ENCODE data around the gene EVA1C. TPM values are rescaled to one million over a fixed set of nuclear protein-coding genes. Genes with fewer than 3 reads are reported as not detected.

Gene EVA1C
- total and polyA plus RNA-seq, 10 of the 15 experiments (the other 5 are each of a cell fraction or from before 2014, with no cell fraction given), result 0.13 to 0.56 (median 0.34) TPM; not detected in 7

DNA sequence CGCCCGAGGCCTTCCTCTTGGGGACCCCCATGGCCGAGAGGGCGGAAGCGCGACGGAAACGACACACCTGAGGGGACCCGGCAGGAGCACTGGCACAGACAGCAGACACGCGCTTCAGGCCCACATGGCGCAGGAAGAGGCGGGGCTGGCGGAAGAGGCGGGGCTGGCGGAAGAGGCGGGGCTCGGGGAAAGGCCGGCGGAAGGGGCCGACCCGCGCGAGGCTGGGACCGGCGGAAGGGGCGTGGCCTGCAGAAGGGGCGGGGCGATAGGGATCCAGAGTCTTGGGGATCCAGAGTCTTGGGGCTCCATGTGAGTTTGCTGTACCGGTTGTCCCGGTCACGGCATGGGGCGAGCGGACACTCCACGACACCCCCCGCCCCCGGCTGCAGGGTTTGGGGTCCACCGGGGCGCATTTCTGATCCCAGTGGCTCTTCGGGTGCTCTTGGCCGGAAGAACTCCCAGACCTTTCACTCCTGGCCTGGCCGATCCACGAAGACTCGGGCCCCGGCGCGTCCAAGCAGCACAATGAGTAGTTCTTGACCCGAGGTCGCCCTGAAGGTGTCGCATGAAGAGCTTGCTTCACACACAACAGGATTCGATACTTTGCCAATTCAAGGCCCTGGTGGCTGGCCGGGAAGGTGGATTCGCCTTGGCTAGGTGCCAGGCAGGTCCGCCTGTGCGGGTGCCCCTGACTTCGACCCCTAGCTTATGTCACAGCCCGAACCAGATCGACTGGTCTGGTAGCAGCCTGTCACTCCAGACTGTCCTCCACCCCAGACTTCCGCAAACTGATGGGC is 19.4 kb upstream of the EVA1C start, which contains the start of gene URB1 (continued):
- no peak for TF ChIP-seq MYB (IDR thresholded peaks at IDR 0.05; ENCODE audit: borderline replicate concordance, low read depth, low read length)
- TF ChIP-seq POLR2AphosphoS5 (IDR thresholded peaks at IDR 0.05; ENCODE audit: low read length), result peak; percentile 69
- TF ChIP-seq NFYB (IDR thresholded peaks at IDR 0.05; ENCODE audit: insufficient read depth, low read depth, low read length), result no peak
- TF ChIP-seq POLR2AphosphoS2 (IDR thresholded peaks at IDR 0.05; ENCODE audit: low read depth, low read length), result 0 out of 2 replicates have a peak, but pooled peaks have one; percentile 40
- 0 out of 3 replicates have a peak, but pooled peaks of 1 of the 2 experiments have one; percentile 11 for TF ChIP-seq EGR1 (IDR thresholded peaks at IDR 0.05; ENCODE audit: borderline replicate concordance in 1 of 2, low read depth in 2 of 2, low read length in 2 of 2)
- TF ChIP-seq LARP7 (IDR thresholded peaks at IDR 0.05), result 0 out of 2 replicates have a peak, but pooled peaks have one; percentile 14
- peak; percentile 66; the same call in 1 of the 2 replicates for TF ChIP-seq SPI1 (IDR thresholded peaks at IDR 0.05; ENCODE audit: borderline replicate concordance, insufficient read depth, low read depth, low read length)
- no peak for TF ChIP-seq FOXM1 (IDR thresholded peaks at IDR 0.05; ENCODE audit: low read depth, low read length)
- TF ChIP-seq ATF7 (IDR thresholded peaks at IDR 0.05; ENCODE audit: low read depth), result no peak
- TF ChIP-seq WRNIP1 (IDR thresholded peaks at IDR 0.05; ENCODE audit: borderline replicate concordance, low read depth, low read length), result no peak
- TF ChIP-seq, protein P1, sequence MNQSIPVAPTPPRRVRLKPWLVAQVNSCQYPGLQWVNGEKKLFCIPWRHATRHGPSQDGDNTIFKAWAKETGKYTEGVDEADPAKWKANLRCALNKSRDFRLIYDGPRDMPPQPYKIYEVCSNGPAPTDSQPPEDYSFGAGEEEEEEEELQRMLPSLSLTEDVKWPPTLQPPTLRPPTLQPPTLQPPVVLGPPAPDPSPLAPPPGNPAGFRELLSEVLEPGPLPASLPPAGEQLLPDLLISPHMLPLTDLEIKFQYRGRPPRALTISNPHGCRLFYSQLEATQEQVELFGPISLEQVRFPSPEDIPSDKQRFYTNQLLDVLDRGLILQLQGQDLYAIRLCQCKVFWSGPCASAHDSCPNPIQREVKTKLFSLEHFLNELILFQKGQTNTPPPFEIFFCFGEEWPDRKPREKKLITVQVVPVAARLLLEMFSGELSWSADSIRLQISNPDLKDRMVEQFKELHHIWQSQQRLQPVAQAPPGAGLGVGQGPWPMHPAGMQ (IDR thresholded peaks at IDR 0.05; ENCODE audit: borderline replicate concordance), result no peak
- no peak for TF ChIP-seq MEF2A (IDR thresholded peaks at IDR 0.05; ENCODE audit: insufficient read depth, low read depth, low read length)
- TF ChIP-seq DPF2 (IDR thresholded peaks at IDR 0.05), result no peak
- TF ChIP-seq BACH1 (IDR thresholded peaks at IDR 0.05; ENCODE audit: borderline replicate concordance), result no peak
- no peak; the same call in 1 of the 2 replicates for TF ChIP-seq GATAD2B (conservative IDR thresholded peaks at IDR 0.05; ENCODE audit: low read depth)
- no peak for TF ChIP-seq ZBED1 (IDR thresholded peaks at IDR 0.05; ENCODE audit: borderline replicate concordance)
- no peak for TF ChIP-seq KDM1A (IDR thresholded peaks at IDR 0.05; ENCODE audit: borderline replicate concordance)
- TF ChIP-seq RFX5 (IDR thresholded peaks at IDR 0.05; ENCODE audit: low read depth, low read length), result no peak
- peak; percentile 76 for TF ChIP-seq HDGF (IDR thresholded peaks at IDR 0.05)
- TF ChIP-seq TAF1 (IDR thresholded peaks at IDR 0.05; ENCODE audit: borderline replicate concordance, low read depth, low read length), result peak; percentile 56; the same call in 1 of the 2 replicates
- TF ChIP-seq, protein P2, sequence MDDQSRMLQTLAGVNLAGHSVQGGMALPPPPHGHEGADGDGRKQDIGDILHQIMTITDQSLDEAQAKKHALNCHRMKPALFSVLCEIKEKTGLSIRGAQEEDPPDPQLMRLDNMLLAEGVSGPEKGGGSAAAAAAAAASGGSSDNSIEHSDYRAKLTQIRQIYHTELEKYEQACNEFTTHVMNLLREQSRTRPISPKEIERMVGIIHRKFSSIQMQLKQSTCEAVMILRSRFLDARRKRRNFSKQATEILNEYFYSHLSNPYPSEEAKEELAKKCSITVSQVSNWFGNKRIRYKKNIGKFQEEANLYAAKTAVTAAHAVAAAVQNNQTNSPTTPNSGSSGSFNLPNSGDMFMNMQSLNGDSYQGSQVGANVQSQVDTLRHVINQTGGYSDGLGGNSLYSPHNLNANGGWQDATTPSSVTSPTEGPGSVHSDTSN (IDR thresholded peaks at IDR 0.05; ENCODE audit: insufficient replicate concordance, low read depth, low read length), result peak; percentile 65
- TF ChIP-seq CBX3 (IDR thresholded peaks at IDR 0.05; ENCODE audit: borderline replicate concordance, low read depth), result no peak
- peak; percentile 72 for TF ChIP-seq SMAD1 (IDR thresholded peaks at IDR 0.05; ENCODE audit: low read depth, partially characterized antibody)
- TF ChIP-seq SMARCA5 (IDR thresholded peaks at IDR 0.05), result no peak
- TF ChIP-seq ZNF274 (IDR thresholded peaks at IDR 0.05; ENCODE audit: insufficient read depth, insufficient read length), result no peak
- no peak for TF ChIP-seq CHD1 (IDR thresholded peaks at IDR 0.05; ENCODE audit: low read depth, low read length)
